GM12878 (cell line): ENCODE data around the gene ADAMTS6. TPM values are rescaled to one million over a fixed set of nuclear protein-coding genes. Genes with fewer than 3 reads are reported as not detected.

Source experiments
- ASH2L ChIP-seq: fragments of 300-600, 200-600 bp; sonication (generic); IDR thresholded peaks from 2 replicates; pipeline ENCODE4 v1.6.1; 2017; ENCODE audit warnings: low read depth, mild to moderate bottlenecking, borderline replicate concordance
- BACH1 ChIP-seq: fragments of 450-650 bp; IDR thresholded peaks from 2 replicates; pipeline ENCODE4 v1.6.1; 2017; ENCODE audit warnings: mild to moderate bottlenecking, borderline replicate concordance
- CBFB ChIP-seq: IDR thresholded peaks from 2 replicates; pipeline ENCODE4 v1.6.1; 2016; ENCODE audit warnings: antibody characterized with exemption, low read depth
- CBX3 ChIP-seq: fragments of 200-600 bp; sonication (generic); IDR thresholded peaks from 2 replicates; pipeline ENCODE4 v1.6.1; 2016; ENCODE audit warnings: low read depth, borderline replicate concordance
- CEBPB ChIP-seq, 2 experiments: fragments of 150-350 bp in 1 of 2; IDR thresholded peaks; 2 replicates each; pipeline ENCODE4 v1.6.1; 2012 to 2014; ENCODE audit warnings: low read depth in 2 of 2, low read length in 2 of 2, borderline replicate concordance in 1 of 2, inconsistent platforms in 1 of 2
- CREB1 ChIP-seq: IDR thresholded peaks from 2 replicates; pipeline ENCODE4 v1.6.1; 2012; ENCODE audit warnings: low read depth, mild to moderate bottlenecking, inconsistent platforms
- EED ChIP-seq: sonication (generic); IDR thresholded peaks from 2 replicates; pipeline ENCODE4 v1.6.1; 2016; ENCODE audit warnings: antibody characterized with exemption, low read depth
- ELK1 ChIP-seq: IDR thresholded peaks from 2 replicates; pipeline ENCODE4 v1.6.1; 2012; ENCODE audit warnings: low read depth, low read length, improper control_type of control experiment
- EZH2 ChIP-seq: IDR thresholded peaks from 2 replicates; pipeline ENCODE4 v1.6.1; 2012; ENCODE audit warnings: low read depth, mild to moderate bottlenecking, control low read depth, inconsistent platforms, low read length, borderline replicate concordance; ENCODE audit not compliant: control insufficient read depth
- HDAC2 ChIP-seq: fragments of 200-600 bp; sonication (generic); IDR thresholded peaks from 2 replicates; pipeline ENCODE4 v1.6.1; 2017
- NBN ChIP-seq: fragments of 450-650 bp; IDR thresholded peaks from 2 replicates; pipeline ENCODE4 v1.6.1; 2016
- NFIC ChIP-seq: IDR thresholded peaks from 2 replicates; pipeline ENCODE4 v1.6.1; 2012; ENCODE audit warnings: low read depth, mild to moderate bottlenecking, inconsistent platforms, low read length, moderate library complexity
- PAX5 ChIP-seq: IDR thresholded peaks from 2 replicates; pipeline ENCODE4 v1.6.1; 2011; ENCODE audit warnings: low read depth, low read length, borderline replicate concordance
- PKNOX1 ChIP-seq: fragments of 450-650 bp; IDR thresholded peaks from 2 replicates; pipeline ENCODE4 v1.6.1; 2016; ENCODE audit warnings: mild to moderate bottlenecking
- POU2F2 ChIP-seq: IDR thresholded peaks from 3 replicates; pipeline ENCODE4 v1.6.1; 2011; ENCODE audit warnings: low read depth, mild to moderate bottlenecking, low read length, borderline replicate concordance
- RBBP5 ChIP-seq: fragments of 200-600 bp; sonication (generic); conservative IDR thresholded peaks from 2 replicates; pipeline ENCODE4 v1.6.1; 2016
- RELA ChIP-seq: fragments of 450-650 bp; IDR thresholded peaks from 2 replicates; pipeline ENCODE4 v1.8.0; 2014; ENCODE audit warnings: borderline replicate concordance; ENCODE audit not compliant: partially characterized antibody
- RELB ChIP-seq: fragments of 450-650 bp; IDR thresholded peaks from 2 replicates; pipeline ENCODE4 v1.6.1; 2017; ENCODE audit warnings: low read depth, mild to moderate bottlenecking, moderate library complexity
- RFX5 ChIP-seq: IDR thresholded peaks from 2 replicates; pipeline ENCODE4 v1.6.1; 2011; ENCODE audit warnings: low read depth, low read length, improper control_type of control experiment
- RUNX3 ChIP-seq: IDR thresholded peaks from 2 replicates; pipeline ENCODE4 v1.6.1; 2012; ENCODE audit warnings: low read length, inconsistent platforms
- YY1 ChIP-seq: IDR thresholded peaks from 2 replicates; pipeline ENCODE4 v1.6.1; 2011; ENCODE audit warnings: low read depth, mild to moderate bottlenecking, low read length
- ZSCAN29 ChIP-seq: fragments of 450-650 bp; IDR thresholded peaks from 2 replicates; pipeline ENCODE4 v1.6.1; 2017; ENCODE audit warnings: mild to moderate bottlenecking, moderate library complexity
- polyA plus RNA-seq, 11 experiments: library from polyadenylated mRNA; depleted of rRNA in 4 of 11; unstranded in 6 of 11; stranded (reverse) in 5 of 11; fragments of >200 nt; fragmentation: Nextera tagmentation in 4 of 11; fragmentation: Illumina TruSeq in 1 of 11; extraction: Ambion mirVana in 4 of 11; extraction: Trizol in 1 of 11; gene quantifications; 1 replicate in 1 of 11; 2 replicates in 10 of 11; pipeline versions ENCODE4 v1.2.1 to v1.2.3, GENCODE V29; 2011 to 2016; ENCODE audit warnings: inconsistent platforms in 2 of 11, missing spikeins in 2 of 11, low read depth in 1 of 11
- total RNA-seq, 4 experiments: library from RNA; depleted of rRNA in 3 of 4; stranded (reverse); fragments of >200 nt in 3 of 4; fragmentation: Illumina TruSeq in 1 of 4; extraction: Trizol in 1 of 4; gene quantifications; 2 replicates each; pipeline versions ENCODE4 v1.2.1 to v1.2.3, GENCODE V29; 2013 to 2021
- TF ChIP-seq, protein P1 (sequence below): fragments of 450-650 bp; IDR thresholded peaks from 2 replicates; pipeline ENCODE4 v1.6.1; 2016; ENCODE audit warnings: mild to moderate bottlenecking, moderate library complexity, borderline replicate concordance

The ADAMTS6 gene
- total and polyA plus RNA-seq, 10 of the 15 experiments (the other 5 are each of a cell fraction or from before 2014, with no cell fraction given), result 1.1 to 12.3 (median 6.5) TPM

DNA sequence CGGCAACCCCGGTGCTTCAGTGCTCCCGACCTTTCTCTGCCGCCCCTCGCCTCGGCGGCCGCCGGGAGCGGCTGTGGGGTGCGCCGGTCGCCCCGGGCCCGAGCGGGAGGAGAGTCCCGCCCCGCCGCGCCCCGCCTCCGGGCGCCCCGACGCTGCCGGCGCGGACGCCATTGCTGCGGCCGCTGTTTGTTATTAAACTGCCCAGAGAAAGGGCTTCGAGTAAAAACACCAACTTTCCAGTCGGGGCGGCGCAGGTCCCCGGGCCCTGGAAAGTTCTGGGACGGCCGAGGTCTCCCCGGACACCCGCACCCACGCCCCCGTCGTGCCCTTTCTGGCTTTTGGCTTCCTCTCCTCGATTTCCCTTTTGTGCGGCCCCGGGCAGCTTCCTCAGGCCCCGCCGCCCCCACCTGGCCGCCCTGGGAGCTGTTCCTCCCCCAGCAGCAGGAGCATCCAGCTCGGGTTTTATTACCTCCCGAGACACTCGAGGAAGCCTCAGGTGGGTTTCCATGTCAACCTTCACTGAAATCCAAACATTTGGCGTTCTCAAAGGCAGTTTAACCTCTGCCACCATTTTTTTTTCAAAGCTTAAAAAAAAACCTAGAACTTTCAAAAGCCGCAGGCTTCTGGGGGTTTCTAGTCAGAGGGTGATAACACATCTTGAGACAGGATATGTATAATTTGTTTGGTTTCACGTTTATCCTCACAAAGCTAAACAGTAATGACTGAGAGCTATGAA, 378.6 kb downstream of the ADAMTS6 start (continued):
- TF ChIP-seq, protein P1, sequence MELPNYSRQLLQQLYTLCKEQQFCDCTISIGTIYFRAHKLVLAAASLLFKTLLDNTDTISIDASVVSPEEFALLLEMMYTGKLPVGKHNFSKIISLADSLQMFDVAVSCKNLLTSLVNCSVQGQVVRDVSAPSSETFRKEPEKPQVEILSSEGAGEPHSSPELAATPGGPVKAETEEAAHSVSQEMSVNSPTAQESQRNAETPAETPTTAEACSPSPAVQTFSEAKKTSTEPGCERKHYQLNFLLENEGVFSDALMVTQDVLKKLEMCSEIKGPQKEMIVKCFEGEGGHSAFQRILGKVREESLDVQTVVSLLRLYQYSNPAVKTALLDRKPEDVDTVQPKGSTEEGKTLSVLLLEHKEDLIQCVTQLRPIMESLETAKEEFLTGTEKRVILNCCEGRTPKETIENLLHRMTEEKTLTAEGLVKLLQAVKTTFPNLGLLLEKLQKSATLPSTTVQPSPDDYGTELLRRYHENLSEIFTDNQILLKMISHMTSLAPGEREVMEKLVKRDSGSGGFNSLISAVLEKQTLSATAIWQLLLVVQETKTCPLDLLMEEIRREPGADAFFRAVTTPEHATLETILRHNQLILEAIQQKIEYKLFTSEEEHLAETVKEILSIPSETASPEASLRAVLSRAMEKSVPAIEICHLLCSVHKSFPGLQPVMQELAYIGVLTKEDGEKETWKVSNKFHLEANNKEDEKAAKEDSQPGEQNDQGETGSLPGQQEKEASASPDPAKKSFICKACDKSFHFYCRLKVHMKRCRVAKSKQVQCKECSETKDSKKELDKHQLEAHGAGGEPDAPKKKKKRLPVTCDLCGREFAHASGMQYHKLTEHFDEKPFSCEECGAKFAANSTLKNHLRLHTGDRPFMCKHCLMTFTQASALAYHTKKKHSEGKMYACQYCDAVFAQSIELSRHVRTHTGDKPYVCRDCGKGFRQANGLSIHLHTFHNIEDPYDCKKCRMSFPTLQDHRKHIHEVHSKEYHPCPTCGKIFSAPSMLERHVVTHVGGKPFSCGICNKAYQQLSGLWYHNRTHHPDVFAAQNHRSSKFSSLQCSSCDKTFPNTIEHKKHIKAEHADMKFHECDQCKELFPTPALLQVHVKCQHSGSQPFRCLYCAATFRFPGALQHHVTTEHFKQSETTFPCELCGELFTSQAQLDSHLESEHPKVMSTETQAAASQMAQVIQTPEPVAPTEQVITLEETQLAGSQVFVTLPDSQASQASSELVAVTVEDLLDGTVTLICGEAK, result no peak
- TF ChIP-seq RELB, result peak; percentile 45; the same call in 1 of the 2 replicates
- no peak for TF ChIP-seq PKNOX1
- no peak for TF ChIP-seq EZH2
- TF ChIP-seq CEBPB (IDR thresholded peaks at IDR 0.05; ENCODE audit: borderline replicate concordance in 1 of 2, low read depth in 2 of 2, low read length in 2 of 2), result no peak
- no peak for TF ChIP-seq CBX3
- TF ChIP-seq ELK1, result no peak
- TF ChIP-seq RELA, result peak; percentile 12
- TF ChIP-seq EED, result peak; percentile 68; the same call in 1 of the 2 replicates
- no peak for TF ChIP-seq PAX5
- no peak for TF ChIP-seq NBN
- TF ChIP-seq ASH2L, result peak; percentile 65; the same call in 1 of the 2 replicates
- TF ChIP-seq RBBP5, result no peak
- peak; percentile 95 for TF ChIP-seq YY1
- TF ChIP-seq ZSCAN29, result 0 out of 2 replicates have a peak, but pooled peaks have one; percentile 33
- TF ChIP-seq POU2F2, result no peak; the same call in 2 of the 3 replicates
- peak; percentile 81 for TF ChIP-seq RUNX3
- 0 out of 2 replicates have a peak, but pooled peaks have one; percentile 36 for TF ChIP-seq BACH1
- no peak for TF ChIP-seq RFX5
- TF ChIP-seq NFIC, result peak; percentile 48; the same call in 1 of the 2 replicates
- TF ChIP-seq HDAC2, result no peak
- TF ChIP-seq CREB1, result no peak; the same call in 1 of the 2 replicates
- 0 out of 2 replicates have a peak, but pooled peaks have one; percentile 37 for TF ChIP-seq CBFB
